Natural killer cell (primary cell): ENCODE data around the gene SYVN1. TPM values are rescaled to one million over a fixed set of nuclear protein-coding genes. Genes with fewer than 3 reads are reported as not detected.

ENCODE experiments used
- ATAC-seq, 3 donors: fragments of 150-1000 bp in 2 of 3; fragments of 200-7000 bp in 1 of 3; cut with Tn5 transposase; 1 replicate in 1 of 3; 2 replicates in 2 of 3; pipeline ENCODE4 v1.10.0; 2021; ENCODE audit warnings: mild to moderate bottlenecking in 2 of 3, moderate library complexity in 2 of 3
- DNase-seq, 2 donors: peaks; one replicate each; pipeline versions ENCODE4 v3.0.0 to v3.0.0-alpha.2; 2013 to 2021; ENCODE audit warnings: mixed read lengths in 1 of 2
- H3K27ac ChIP-seq: one replicate; pipeline ENCODE4 v1.5.1; 2013; ENCODE audit warnings: mild to moderate bottlenecking, low read length
- H3K27me3 ChIP-seq: one replicate; pipeline ENCODE4 v1.6.1; 2013; ENCODE audit warnings: low read length; ENCODE audit not compliant: control insufficient read depth, insufficient read depth
- H3K36me3 ChIP-seq: one replicate; pipeline ENCODE4 v1.6.1; 2013; ENCODE audit warnings: low read length; ENCODE audit not compliant: control insufficient read depth, insufficient read depth
- H3K4me1 ChIP-seq: one replicate; pipeline ENCODE4 v1.6.1; 2013; ENCODE audit warnings: low read length; ENCODE audit not compliant: control insufficient read depth, insufficient read depth
- H3K4me3 ChIP-seq: one replicate; pipeline ENCODE4 v1.5.1; 2013; ENCODE audit warnings: low read length
- H3K9me3 ChIP-seq: one replicate; pipeline ENCODE4 v1.6.1; 2013; ENCODE audit warnings: low read length; ENCODE audit not compliant: control insufficient read depth, insufficient read depth
- H3K27ac Mint-ChIP-seq, 2 donors: one replicate each; pipeline ENCODE4 v1.8.0; 2022; ENCODE audit warnings: mild to moderate bottlenecking in 2 of 2, mixed read lengths in 2 of 2, moderate library complexity in 1 of 2
- H3K27me3 Mint-ChIP-seq, 2 donors: one replicate each; pipeline ENCODE4 v1.8.0; 2022; ENCODE audit warnings: low read depth in 2 of 2, mixed read lengths in 2 of 2
- H3K36me3 Mint-ChIP-seq: one replicate; pipeline ENCODE4 v1.8.0; 2022; ENCODE audit warnings: mixed read lengths
- H3K4me1 Mint-ChIP-seq, 2 donors: one replicate each; pipeline ENCODE4 v1.8.0; 2022; ENCODE audit warnings: mixed read lengths in 2 of 2
- H3K4me3 Mint-ChIP-seq: one replicate; pipeline ENCODE4 v1.8.0; 2022; ENCODE audit warnings: mild to moderate bottlenecking, moderate library complexity, mixed read lengths
- H3K9me3 Mint-ChIP-seq, 2 donors: one replicate each; pipeline ENCODE4 v1.8.0; 2022; ENCODE audit warnings: mixed read lengths in 2 of 2
- CTCF ChIP-seq: fragments of 200-600 bp; IDR thresholded peaks from one replicate; pipeline ENCODE4 v1.8.0; 2022; ENCODE audit warnings: antibody characterized with exemption
- WGBS: methylation state at CpG from one replicate; pipeline ENCODE4 v1.1.7; 2013; ENCODE audit warnings: missing lambda C conversion rate; ENCODE audit not compliant: insufficient coverage; 5-methylcytosine and 5-hydroxymethylcytosine counted together
- intact Hi-C: fragments of 100-400 bp; cut with micrococcal nuclease; formaldehyde crosslinking; loops from one replicate; pipeline ENCODE4 v1.14.2; 2022
- total RNA-seq, 4 donors: library from RNA; stranded (reverse); fragments of 120-200 nt in 1 of 4; gene quantifications; one replicate each; pipeline versions ENCODE4 v1.2.3 to v1.2.4, GENCODE V29; 2013 to 2022

Gene SYVN1
- total RNA-seq, 3 donors from 2014 or later (not counting 1 experiment from before 2014, with no cell fraction given): 72.9 to 109 (median 90.2) TPM

DNA sequence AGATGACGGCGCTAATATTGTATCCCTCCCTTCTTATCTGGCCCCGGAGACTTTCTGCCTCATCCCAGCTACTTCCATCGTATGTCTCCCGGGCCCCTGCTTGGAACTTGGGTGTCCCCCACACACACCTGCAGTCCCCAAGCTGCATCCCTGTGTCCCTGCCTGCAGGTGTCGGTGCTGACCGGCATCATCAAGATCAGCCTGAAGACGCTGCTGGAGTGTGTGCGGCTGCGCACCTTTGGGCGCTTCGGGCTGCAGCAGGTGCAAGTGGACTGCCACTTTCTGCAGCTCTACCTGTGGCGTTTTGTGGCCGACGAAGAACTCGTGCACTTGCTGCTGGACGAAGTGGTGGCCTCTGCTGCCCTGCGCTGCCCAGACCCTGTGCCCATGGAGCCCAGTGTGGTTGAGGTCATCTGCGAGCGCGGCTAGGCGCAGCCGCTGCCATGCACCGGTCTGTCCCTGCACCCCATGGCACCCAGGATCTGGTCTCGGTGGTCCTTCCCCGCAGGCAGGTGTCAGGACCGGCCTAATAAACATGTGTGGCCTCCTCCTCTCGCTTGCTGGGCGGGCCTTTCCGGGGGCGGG is 23.1 kb downstream of the SYVN1 start:
- Histone ChIP-seq H3K4me3 (no peak overlapping the region), H3K27ac (no peak overlapping the region), H3K36me3 (peaks cover 21% of the 10 kb centered on the region), H3K9me3 (no peaks in the 10 kb centered on the region), H3K4me1 (peaks cover 53% of the 10 kb centered on the region), H3K27me3 (no peaks in the 10 kb centered on the region)
- no peak for TF ChIP-seq CTCF
- DNase-seq: no peak
- Mint-ChIP-seq H3K4me3 (peak overlapping the region; percentile 96), H3K9me3 (no peaks in the 10 kb centered on the region), H3K27me3 (no peaks in the 10 kb centered on the region), H3K36me3 (no peaks in the 10 kb centered on the region), H3K27ac (peak overlapping the region; percentile 91 to 97), H3K4me1 (peaks cover 35 to 38% of the 10 kb centered on the region in 2 donors)
- WGBS: 66% methylated on average over 31 of the region's 31 CpGs
- intact Hi-C loops: loop anchor here (2.0 to 10.0 kb wide), 6 partner anchors 14 to 336 kb away; partner anchors contain the start of genes CAPN1, SF1, SNX15 and VPS51
- no peak for ATAC-seq

- H3K4me3 Mint-ChIP-seq: peak overlapping the region; percentile 53
- H3K27ac Mint-ChIP-seq: peak overlapping the region; percentile 91 to 97
- peak; percentile 96 to 97 for DNase-seq
- peaks cover 17% of the 10 kb centered on the region for H3K36me3 ChIP-seq
- H3K4me1 Mint-ChIP-seq: peaks cover 35 to 46% of the 10 kb centered on the region in 2 donors
- WGBS: 18% methylated on average over 18 of the region's 18 CpGs
- H3K36me3 Mint-ChIP-seq: no peaks in the 10 kb centered on the region
- H3K27me3 ChIP-seq: no peaks in the 10 kb centered on the region
- H3K9me3 ChIP-seq: no peaks in the 10 kb centered on the region
- H3K4me3 ChIP-seq: no peak overlapping the region
- no peaks in the 10 kb centered on the region for H3K27me3 Mint-ChIP-seq
- intact Hi-C loops: loop anchor here (2.0 to 10.0 kb wide), 6 partner anchors 14 to 336 kb away; partner anchors contain the start of genes CAPN1, SF1, SNX15 and VPS51
- H3K4me1 ChIP-seq: peaks cover 46% of the 10 kb centered on the region
- H3K27ac ChIP-seq: peak overlapping the region; percentile 53
- peak; percentile 62 to 85 (median 71) for ATAC-seq
- TF ChIP-seq CTCF: peak; percentile 91
- no peaks in the 10 kb centered on the region for H3K9me3 Mint-ChIP-seq
Observed at GRCh38 chr11:65110354-65110861, 23.9 kb downstream of the SYVN1 start.

DNA sequence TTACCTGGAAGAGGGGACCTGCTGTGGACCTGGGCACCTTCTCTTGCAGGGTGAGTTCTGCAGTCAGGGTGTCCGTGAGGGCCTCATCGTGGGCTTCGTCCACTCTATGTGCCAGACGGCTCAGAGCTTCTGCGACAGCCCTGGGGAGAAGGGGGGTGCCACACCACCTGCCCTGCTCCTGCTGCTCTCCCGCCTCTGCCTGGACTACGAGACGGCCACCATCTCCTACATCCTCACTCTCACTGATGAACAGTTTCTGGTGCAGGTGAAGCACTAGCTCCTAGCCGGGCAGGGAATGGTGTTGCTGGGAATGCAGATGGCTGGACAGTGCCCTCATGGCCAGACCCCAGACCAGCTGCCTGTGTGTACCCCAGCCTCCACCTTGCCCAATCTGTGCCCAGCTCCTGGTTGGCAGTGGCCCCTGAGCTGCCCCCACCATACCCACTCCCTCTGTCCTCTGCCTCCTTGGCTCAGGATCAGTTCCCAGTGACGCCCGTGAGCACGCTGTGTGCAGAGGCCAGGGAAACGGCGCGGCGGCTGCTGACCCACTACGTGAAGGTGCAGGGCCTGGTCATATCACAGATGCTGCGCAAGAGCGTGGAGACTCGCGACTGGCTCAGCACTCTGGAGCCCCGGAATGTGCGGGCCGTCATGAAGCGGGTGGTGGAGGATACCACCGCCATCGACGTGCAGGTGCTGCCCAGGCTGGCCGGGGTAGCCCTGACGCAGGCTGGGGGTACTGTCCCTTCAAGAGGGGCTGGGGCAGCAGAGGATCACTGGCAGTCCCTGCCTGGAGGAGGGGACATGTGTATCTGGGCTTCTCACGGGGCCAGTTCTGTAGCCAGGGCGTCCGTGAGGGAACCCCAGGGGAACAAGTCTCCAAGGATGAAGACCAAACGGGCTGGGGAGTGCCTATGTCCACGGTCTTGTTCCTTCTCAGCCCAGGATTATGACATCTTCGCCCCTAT is 24.8 kb downstream of the SYVN1 start:
- DNase-seq (peak in 1 of 2 donors; percentile 28), ATAC-seq (no peak)
- Histone ChIP-seq H3K4me1 (peaks cover 40% of the 10 kb centered on the region), H3K27me3 (no peaks in the 10 kb centered on the region), H3K9me3 (no peaks in the 10 kb centered on the region), H3K4me3 (no peak overlapping the region), H3K36me3 (peaks cover 17% of the 10 kb centered on the region), H3K27ac (no peak overlapping the region)
- intact Hi-C loops: loop anchor here (2.0 to 10.0 kb wide), 6 partner anchors 13 to 335 kb away; partner anchors contain the start of genes CAPN1, SF1, SNX15 and VPS51
- Mint-ChIP-seq H3K27me3 (no peaks in the 10 kb centered on the region), H3K4me1 (peaks cover 35 to 47% of the 10 kb centered on the region in 2 donors), H3K9me3 (no peaks in the 10 kb centered on the region), H3K4me3 (no peak overlapping the region), H3K27ac (peak overlapping the region; percentile 91 to 97), H3K36me3 (no peaks in the 10 kb centered on the region)
- TF ChIP-seq CTCF: no peak
- 92% methylated on average over 34 of the region's 36 CpGs for WGBS
